ENCODE measurements around the gene KIF21B.

- no peak for TF ChIP-seq EZH2 (IDR thresholded peaks at IDR 0.05; ENCODE audit: borderline replicate concordance)
- no peak for TF ChIP-seq CTCF (IDR thresholded peaks at IDR 0.05; ENCODE audit: poor library complexity)
- TF ChIP-seq EZH2phosphoT487 (IDR thresholded peaks at IDR 0.05; ENCODE audit: low read depth, severe bottlenecking, unreplicated experiment): no peak
These were observed 46.9 kb downstream of the KIF21B start for GRCh38 chr1:200976634-200977033.
